ENCODE results near the gene PLEKHG3. TPM values are rescaled to one million over a fixed set of nuclear protein-coding genes. Genes with fewer than 3 reads are reported as not detected.

Gene PLEKHG3
- total and polyA plus RNA-seq, 10 of the 15 experiments (the other 5 are each of a cell fraction or from before 2014, with no cell fraction given), result 0.03 to 0.73 (median 0.07) TPM; not detected in 5

DNA sequence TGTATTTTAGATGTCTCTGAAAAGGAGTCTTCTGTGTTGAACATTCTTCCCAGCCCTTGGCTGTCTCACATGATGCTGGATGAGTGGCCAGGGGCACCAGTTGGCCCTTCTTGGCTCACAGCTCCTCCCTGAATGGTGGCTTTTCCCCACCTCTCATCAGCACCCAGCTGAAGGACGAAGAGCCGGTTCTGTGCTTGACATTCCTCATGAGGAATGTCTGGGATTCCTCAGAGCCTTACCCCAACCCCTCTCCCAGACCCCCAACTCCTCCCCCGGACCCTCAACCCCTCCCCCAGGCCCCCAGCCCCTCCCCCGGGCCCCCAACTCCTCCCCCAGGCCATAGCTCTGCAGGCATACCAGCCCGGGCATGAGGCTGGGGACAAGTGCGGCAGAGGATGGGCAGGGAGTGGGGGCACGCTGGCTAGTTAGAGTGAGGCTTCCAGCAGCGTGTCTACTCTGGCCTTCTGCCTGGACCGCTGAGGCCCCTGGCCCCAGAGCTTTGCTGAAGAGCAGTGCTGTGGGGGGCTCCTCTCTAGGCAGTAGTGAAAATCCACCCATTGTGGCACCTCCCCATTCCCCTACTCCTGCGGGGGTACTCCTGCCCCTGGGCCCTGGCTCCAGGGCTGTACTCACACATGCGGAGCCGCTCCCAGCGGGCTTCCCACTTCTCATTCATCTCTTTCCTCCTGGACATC, 64.3 kb downstream of the PLEKHG3 start:
- ChIA-PET RAD21 (ENCODE audit: unreplicated experiment) (interaction anchor here (1.2 to 1.4 kb wide), 2 partner anchors 96 to 98 kb away, joined by 3 to 4 read pairs; no protein-coding TSS in a partner anchor), SMC1A (ENCODE audit: uncharacterized antibody, unreplicated experiment) (interaction anchor here (0.6 to 1.1 kb wide), 4 partner anchors 47 to 228 kb away, joined by 3 to 4 read pairs (median 3); partner anchors contain the start of gene HSPA2), POLR2A (no interaction called here), CTCF (interaction anchor here (0.9 to 7.2 kb wide), 3 partner anchors 14 to 123 kb away, joined by 3 to 69 read pairs (median 6); no protein-coding TSS in a partner anchor)
- Histone ChIP-seq H3K27ac (ENCODE audit: control insufficient read depth, insufficient read depth) (no peak overlapping the region), H3K27me3 (replicated peaks in 1 of 2; ENCODE audit: control insufficient read depth in 2 of 2, insufficient read depth in 2 of 2, low read length in 1 of 2) (no peaks in the 10 kb centered on the region; a peak in 1 of 4 replicates), H3K4me2 (ENCODE audit: control insufficient read depth, insufficient read depth) (no peak overlapping the region), H3K79me2 (ENCODE audit: control insufficient read depth, insufficient read depth, low read length) (no peaks in the 10 kb centered on the region), H3K4me3 (no peak overlapping the region), H4K20me1 (ENCODE audit: control insufficient read depth, insufficient read depth) (no peaks in the 10 kb centered on the region), H2AFZ (ENCODE audit: control insufficient read depth, low read depth, low read length) (no peak overlapping the region), H3K36me3 (ENCODE audit: control insufficient read depth in 2 of 2, insufficient read depth in 2 of 2, low read length in 1 of 2) (no peaks in the 10 kb centered on the region), H3K9me3 (replicated peaks; ENCODE audit: control insufficient read depth, insufficient read depth, low read length) (no peaks in the 10 kb centered on the region), H3K9ac (ENCODE audit: control insufficient read depth, insufficient read depth, low read length) (no peak overlapping the region), H3K4me1 (ENCODE audit: control insufficient read depth, insufficient read depth, low read length) (no peaks in the 10 kb centered on the region)
- ATAC-seq, result no peak
- TF ChIP-seq TBL1XR1 (IDR thresholded peaks at IDR 0.05; ENCODE audit: low read depth, low read length), result no peak
- TF ChIP-seq ZBED1 (IDR thresholded peaks at IDR 0.05; ENCODE audit: borderline replicate concordance), result no peak
- no peak for TF ChIP-seq CREM (IDR thresholded peaks at IDR 0.05; ENCODE audit: low read depth)
- TF ChIP-seq NR2C1 (IDR thresholded peaks at IDR 0.05), result no peak
- no peak for TF ChIP-seq JUNB (IDR thresholded peaks at IDR 0.05)
- no peak for TF ChIP-seq NBN (IDR thresholded peaks at IDR 0.05)
- no peak for TF ChIP-seq MAX (IDR thresholded peaks at IDR 0.05; ENCODE audit: low read depth, low read length)
- no peak for TF ChIP-seq NR2F1 (conservative IDR thresholded peaks at IDR 0.05)
- TF ChIP-seq PAX8 (IDR thresholded peaks at IDR 0.05), result no peak
- no peak for TF ChIP-seq PKNOX1 (IDR thresholded peaks at IDR 0.05)
- DNase-seq (ENCODE audit: low read depth, low spot score), result no peak
- BruUV-seq (replicated peaks), result no TSS peak
- in situ Hi-C loops (cut with MboI) (loop anchor here (10.0 kb wide), 1 partner anchor 424 kb away; no protein-coding TSS in a partner anchor), intact Hi-C loops (cut with micrococcal nuclease; ENCODE audit: unreplicated experiment) (loop anchor here (10.0 kb wide), 1 partner anchor 424 kb away; no protein-coding TSS in a partner anchor)
- 31% methylated on average over 12 of the region's 13 CpGs for WGBS (ENCODE audit: insufficient coverage, insufficient replicate concordance, low lambda C conversion rate, missing lambda C conversion rate)
- no peak for FAIRE-seq
